ENCODE results near the gene LATS1.

The LATS1 gene

DNA sequence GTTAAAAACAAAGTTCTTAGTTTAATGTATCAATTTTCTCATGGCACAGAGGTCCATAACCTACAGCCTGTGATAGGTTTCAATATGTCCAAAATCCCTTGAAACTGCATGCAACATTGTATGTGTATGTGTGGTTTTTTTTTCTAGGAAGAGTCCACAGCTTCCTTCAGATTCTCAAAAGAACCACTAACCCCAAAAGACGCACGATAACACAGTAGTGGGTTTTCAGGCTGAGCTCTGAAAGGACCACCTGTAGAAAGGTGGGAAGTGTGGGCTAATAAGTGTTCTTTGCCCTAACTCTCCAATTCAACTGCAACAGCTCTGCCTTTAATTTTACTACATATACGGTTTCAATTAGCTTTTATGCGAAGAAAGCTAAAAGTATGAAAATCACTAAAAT, 57.9 kb downstream of the LATS1 start:
- DNase-seq (ENCODE audit: low spot score) = no peak

DNA sequence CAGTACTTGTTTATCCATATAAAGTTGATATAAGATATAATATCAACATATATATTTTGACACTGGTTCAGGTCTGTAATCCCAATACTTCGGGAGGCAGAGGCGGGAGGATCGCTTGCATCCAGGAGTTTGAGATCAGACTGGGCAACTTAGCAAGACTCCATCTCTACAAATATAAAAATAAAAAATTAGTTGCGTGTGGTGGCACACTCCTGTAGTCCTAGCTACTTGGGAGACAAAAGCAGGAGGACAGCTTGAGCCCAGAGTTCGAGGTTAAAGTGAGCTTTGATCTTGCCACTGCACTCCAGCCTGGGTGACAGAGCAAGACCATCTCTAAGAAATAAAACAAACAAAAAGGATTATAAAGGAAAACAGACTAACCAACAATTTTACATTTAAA, 60.5 kb downstream of the LATS1 start:
- DNase-seq (ENCODE audit: low spot score) = no peak

DNA sequence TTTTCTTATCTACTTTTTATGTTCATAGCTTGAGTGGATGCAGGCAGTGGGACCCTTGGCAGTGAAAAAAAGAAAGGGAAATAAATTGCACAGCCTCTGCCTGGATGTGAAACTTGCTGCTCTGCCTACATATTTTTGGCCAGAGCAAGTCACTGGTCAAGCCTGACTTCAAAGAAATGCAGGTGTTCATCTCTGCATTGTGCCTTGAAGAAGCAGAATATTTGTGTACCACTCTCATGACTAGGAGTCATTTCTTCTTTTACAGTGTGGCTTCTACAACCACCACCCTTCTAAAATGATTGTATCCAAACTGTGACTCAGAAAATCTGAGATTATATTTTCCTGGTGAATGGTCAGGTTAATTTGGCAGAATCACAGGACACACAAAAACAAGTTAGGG, 66.8 kb downstream of the LATS1 start:
- DNase-seq (ENCODE audit: low spot score) = no peak

DNA sequence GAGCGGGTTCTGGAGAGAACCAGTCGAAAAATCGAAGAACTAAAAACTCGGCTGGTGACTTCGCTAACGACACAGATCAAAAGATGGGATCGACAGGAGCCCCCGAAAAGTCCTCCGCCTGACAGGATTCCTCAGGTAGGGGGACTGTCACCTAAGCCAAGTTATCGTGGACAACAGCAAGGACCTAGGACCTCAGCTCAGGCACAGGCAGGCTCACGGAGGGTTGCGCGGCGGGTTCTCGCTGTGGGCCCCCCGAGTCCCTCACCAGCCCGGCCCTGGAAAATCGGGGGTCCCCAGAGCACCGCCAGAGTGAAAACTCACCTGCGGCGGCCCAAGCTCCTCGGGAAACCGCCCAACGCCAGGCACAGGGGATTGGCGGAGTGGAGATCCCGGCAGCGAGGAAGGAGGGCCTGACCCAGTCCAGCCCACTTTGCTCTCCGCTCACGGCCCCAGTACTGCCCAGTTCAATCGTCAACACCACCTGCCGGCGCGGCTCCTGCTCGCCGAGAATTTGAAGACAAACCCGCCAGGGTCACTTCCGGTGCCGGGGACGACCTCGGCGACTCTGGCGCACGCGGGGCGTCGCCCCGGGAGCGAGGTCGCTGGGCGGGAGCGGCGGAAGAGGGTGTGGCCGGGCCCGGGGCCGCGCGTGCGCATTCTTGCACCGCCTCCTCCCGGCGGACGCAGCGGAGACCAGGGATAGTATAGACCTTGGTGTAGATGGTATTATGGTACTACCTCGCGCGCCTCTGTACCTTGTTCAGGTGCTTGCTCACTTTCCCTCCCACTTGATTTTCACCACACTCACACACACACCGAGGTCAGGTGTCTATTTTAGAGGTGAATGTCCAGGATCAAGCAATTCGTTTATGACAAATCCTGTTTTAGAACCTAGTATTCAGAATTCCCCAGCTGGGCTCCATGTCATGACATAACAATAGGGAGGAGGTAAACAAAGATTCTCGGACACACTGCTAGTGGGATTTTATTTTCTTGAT, 69.5 kb downstream of the LATS1 start, which contains the start of gene KATNA1:
Gene KATNA1, minus strand, starts transcription at position 567 of the 998 bp plus-strand sequence. CDS start 10,167 bp downstream, outside the sequence.
- peak; percentile 93 for DNase-seq (ENCODE audit: low spot score)

DNA sequence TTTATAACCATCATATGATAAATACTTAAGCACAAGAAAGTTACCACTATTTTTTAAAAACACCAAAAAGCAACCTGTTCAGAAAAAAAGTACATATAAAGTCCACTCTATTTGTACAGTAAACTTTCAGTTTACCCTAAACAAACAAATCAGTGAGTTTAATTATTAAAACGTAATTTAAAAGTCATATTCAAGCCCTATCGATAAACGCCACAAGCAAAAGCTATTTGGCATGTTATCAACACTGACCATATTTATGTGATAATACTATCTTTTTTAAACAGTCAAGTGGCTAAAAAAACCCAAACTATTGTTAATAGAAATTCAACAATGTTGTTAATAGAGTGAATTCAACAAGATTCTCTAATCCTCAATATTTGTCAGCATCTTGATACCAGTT, 71.3 kb downstream of the LATS1 start:
- no peak for DNase-seq (ENCODE audit: low spot score)

DNA sequence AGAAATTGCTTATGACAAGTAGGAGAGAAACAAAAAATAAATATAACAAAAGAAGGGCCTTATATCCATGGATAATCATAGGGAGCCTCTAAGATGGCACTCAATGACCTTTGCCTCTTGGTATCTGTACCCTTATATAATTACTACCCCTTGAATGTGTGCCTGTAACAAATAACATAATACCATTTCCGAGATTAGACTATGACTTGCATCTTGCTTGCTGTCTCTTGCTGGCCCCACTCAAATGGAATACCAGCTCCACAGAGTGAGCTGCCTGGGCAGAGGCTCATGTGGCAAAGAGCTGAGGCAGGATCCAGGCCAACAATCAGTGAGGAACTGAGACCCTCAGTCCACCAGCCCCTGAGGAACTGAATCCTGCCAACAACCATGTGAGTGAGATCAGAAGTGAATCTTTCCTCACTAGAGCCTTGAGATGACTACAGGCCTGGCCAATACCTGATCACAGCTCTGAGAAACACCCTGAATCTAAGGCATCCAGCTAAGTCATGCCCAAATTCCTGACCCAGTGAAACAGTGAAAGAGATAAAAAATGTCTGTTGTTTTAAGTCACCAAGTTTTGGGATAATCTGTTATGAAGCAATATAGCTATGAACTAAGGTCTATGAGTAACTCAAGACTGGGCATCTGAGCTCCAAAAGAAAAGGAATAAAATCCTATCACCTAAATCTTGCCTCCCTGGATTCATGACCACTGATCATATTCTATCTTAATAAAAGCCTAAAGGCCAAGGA, 74.9 kb downstream of the LATS1 start:
- DNase-seq (ENCODE audit: low spot score) = no peak

DNA sequence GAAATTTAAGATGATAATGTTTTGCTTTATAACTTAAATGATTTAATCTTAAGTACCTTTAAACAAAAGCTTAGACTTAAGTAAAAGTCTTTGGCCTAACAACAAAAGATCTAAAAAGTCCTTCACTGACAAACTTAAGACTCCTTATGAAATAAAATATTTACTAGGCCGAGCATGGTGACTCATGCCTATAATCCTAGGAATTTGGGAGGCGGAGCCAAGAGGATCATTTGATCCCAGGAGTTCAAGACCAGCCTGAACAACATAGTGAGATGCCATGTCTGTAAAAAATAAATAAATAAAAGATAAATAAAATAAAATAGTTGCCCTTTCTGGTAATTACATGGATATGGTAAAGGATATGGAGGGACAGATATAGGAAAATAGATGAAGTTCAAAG, 81.8 kb downstream of the LATS1 start:
- no peak for DNase-seq (ENCODE audit: low spot score)

DNA sequence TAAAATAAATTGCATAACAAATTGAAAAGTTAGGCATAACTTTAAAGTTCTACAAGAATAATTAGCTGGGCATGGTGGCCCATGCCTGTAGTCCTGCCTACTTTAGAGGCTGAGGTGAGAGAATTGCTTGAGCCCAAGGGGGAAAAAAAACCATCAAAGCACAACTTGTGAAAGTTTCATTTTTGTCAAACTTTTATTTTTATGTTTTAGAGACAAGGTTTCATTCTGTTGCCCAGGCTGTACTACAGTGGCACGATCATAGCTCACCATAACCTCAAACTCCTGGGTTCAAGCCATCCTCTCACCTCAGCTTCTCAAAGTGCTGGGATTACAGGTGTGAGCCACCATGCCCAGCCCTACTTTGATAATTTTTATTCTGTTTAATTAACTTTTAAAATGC, 83.6 kb downstream of the LATS1 start:
- DNase-seq (ENCODE audit: low spot score) = no peak

DNA sequence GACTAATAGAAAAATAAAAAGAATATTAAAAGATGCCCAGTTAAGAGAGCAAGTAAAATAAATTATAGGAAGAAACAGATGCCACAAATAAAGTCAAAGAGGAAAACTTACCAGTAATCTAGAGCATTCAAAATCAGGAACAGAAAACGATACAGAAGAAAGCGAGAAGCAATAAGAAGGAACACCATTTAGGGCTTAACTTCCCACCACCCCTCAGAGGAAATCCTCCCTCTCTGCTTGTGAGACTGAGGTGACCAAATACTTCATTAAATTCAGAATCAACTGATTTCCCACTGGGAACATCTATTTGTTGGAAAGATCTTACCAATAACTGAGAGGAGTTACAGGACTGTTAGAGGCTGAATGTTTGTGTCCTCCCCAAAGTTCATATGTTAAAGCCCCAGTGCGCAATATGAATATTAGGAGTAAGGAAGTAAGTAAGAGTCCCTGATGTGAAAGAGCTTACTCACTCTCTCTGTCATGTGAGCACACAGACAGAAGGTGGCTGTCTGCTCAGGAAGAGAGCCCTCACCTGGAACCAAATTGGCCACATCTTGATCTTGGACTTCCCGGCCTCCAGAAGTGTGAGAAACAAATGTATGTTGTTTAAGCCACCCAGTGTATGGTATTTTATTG, 88.9 kb downstream of the LATS1 start:
- no peak for DNase-seq (ENCODE audit: low spot score)

DNA sequence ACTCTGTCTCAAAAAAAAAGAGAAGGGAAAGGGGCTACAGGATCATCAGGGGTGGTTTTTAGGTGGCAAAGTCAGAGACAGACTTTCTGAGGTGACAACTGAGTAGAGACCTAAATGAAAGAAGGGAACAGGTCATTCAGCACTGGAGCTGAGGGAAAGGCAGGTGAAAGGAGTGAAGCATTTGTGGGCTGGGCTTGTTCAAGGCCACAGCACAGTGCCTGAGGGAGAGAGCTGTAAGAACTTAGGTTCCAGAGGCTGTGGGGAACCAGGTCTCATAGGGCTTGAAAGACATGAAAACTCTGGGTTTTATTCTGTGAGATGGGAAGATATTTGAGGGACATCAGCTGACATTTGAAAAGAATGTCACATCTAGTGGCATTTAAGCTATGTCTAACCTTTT, 90.2 kb downstream of the LATS1 start:
- no peak for DNase-seq (ENCODE audit: low spot score)

DNA sequence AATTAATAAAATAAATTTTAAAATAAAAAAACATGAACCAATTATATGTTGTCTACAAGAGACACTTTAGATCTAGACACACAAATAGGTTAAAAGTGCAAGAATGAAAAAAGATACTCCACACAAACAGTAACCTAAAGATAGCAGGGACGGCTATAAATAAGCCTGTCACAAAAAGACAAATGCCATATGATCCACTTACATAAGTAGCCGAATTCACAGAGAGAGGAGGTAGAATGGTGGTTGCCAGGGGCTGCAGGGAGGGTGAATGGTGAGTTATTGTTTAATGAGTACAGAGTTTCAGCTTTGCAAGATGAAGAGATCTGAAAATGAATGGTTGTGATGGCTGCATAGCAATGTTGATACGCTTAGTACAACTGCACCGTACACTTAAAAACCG, 102.1 kb downstream of the LATS1 start:
- no peak for DNase-seq (ENCODE audit: low spot score)

DNA sequence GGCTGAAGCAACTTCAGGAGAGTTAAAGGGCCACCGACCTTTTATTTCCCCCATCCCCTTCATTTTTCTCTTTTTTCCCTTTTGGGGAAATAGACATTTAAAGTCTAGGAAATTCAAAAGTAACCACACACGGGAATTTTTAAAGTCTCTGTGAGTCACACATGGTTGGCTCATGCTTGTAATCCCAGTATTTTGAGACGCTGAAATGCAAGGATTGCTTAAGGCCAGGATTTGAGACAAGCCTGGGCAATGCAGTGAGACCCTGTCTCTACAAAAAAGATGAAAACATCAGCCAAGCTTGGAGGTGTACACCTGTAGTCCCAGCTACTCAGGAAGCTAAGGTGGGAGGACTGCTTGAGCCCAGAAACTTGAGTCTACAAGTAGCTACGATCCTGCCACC, 103.6 kb downstream of the LATS1 start:
- no peak for DNase-seq (ENCODE audit: low spot score)

DNA sequence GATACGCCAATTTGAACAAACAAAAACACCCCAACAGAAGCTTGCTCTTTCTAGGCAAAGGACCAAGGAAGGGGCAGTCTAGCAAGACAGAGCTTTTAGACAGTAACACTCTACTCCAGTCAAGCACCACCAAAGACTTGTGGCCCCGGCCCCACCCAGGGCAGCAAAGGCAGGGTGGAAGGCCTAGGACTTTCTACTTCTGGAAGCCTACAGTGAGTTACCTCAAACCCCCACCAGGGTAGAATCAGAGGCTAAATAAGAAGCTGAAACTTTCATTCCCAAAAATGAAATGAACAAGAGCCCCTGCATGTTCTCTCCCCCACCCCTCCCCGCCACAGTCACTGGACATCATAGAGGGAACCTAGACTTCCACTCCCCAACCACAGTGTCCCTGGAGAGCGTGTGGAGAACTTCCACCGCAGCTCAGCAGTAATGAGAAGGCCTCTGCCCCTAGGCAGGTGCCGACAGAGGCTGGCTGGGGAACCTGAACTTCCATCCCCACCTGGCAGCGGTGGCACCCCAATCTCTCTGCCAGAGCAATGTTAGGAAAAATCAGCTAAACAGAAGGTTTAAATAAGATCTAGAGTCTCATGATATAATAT, 109.4 kb downstream of the LATS1 start:
- no peak for DNase-seq (ENCODE audit: low spot score)

Data from NAMALWA (cell line).